ENCODE results near the gene KRTAP4-1.

DNA sequence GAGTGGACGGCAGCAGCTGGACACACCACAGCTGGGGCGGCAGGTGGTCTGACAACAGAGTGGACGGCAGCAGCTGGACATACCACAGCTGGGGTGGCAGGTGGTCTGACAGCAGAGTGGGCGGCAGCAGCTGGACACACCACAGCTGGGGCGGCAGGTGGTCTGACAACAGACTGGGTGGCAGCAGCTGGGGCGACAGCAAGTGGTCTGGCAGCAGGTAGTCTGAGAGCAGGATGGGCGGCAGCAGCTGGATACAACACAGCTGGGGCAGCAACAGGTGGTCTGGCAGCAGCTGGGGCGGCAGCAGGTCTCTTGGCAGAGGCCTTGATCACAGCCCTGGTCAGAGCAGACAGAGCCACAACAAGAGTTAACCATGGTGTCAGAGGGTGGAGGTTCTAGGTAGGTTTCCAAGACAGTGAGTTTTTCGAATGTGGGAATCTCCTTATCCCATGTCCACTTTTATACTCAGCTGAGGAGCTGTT is at the start of gene KRTAP4-1:
- TF ChIP-seq, protein P1, sequence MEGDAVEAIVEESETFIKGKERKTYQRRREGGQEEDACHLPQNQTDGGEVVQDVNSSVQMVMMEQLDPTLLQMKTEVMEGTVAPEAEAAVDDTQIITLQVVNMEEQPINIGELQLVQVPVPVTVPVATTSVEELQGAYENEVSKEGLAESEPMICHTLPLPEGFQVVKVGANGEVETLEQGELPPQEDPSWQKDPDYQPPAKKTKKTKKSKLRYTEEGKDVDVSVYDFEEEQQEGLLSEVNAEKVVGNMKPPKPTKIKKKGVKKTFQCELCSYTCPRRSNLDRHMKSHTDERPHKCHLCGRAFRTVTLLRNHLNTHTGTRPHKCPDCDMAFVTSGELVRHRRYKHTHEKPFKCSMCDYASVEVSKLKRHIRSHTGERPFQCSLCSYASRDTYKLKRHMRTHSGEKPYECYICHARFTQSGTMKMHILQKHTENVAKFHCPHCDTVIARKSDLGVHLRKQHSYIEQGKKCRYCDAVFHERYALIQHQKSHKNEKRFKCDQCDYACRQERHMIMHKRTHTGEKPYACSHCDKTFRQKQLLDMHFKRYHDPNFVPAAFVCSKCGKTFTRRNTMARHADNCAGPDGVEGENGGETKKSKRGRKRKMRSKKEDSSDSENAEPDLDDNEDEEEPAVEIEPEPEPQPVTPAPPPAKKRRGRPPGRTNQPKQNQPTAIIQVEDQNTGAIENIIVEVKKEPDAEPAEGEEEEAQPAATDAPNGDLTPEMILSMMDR (conservative IDR thresholded peaks at IDR 0.05; ENCODE audit: low read depth, low read length): no peak
- TF ChIP-seq EZH2phosphoT487 (IDR thresholded peaks at IDR 0.05; ENCODE audit: borderline replicate concordance, low read length): no peak

All from PC-3 (cell line).